NCI-H82 treated with DMSO at 0.1 percent for 48 hours (cell line): ENCODE measurements around the gene ICA1.
"Not testable (repeated sequence)": the region's sequence is repeated elsewhere in the genome, so short reads cannot be mapped to it uniquely, and the experiment has no call there.

Experiments used
- DNase-seq: peaks from one replicate; lab custom pipeline; 2025; ENCODE audit not compliant: unreplicated experiment; lab: John Stamatoyannopoulos, UW

Gene ICA1

GRCh38 chr7:8261711-8262695 is at the start of gene ICA1:
ICA1 (minus strand) TSS chr7:8262167; CDS start chr7:8235926, 26,241 bp downstream.
- no peak for DNase-seq

- DNase-seq: no peak
These were observed 48.9 kb upstream of the ICA1 start for GRCh38 chr7:8310876-8311275.

- DNase-seq: no peak
These were observed 43.8 kb upstream of the ICA1 start for GRCh38 chr7:8305625-8306388.

- DNase-seq: peak; percentile 55
These were observed 43.1 kb upstream of the ICA1 start for GRCh38 chr7:8305104-8305503.

- no peak for DNase-seq
These were observed 42.0 kb upstream of the ICA1 start for GRCh38 chr7:8303904-8304528.

- not testable (repeated sequence) for DNase-seq
These were observed 35.1 kb upstream of the ICA1 start for GRCh38 chr7:8297023-8297422.

GRCh38 chr7:8296362-8296659 is 34.3 kb upstream of the ICA1 start:
- DNase-seq: no peak

GRCh38 chr7:8295638-8296361 is 33.8 kb upstream of the ICA1 start:
- DNase-seq: peak; percentile 81

- no peak for DNase-seq
These were observed 29.6 kb upstream of the ICA1 start for GRCh38 chr7:8291397-8292141.

- no peak for DNase-seq
These were observed 28.8 kb upstream of the ICA1 start for GRCh38 chr7:8290645-8291308.

- no peak for DNase-seq
These were observed 24.2 kb upstream of the ICA1 start for GRCh38 chr7:8286118-8286517.

- no peak for DNase-seq
These were observed 23.2 kb upstream of the ICA1 start for GRCh38 chr7:8285155-8285554.

- DNase-seq: no peak
These were observed 22.6 kb upstream of the ICA1 start for GRCh38 chr7:8284606-8285005.

- DNase-seq: no peak
These were observed 22.0 kb upstream of the ICA1 start for GRCh38 chr7:8283968-8284367.

GRCh38 chr7:8282871-8283270 is 20.9 kb upstream of the ICA1 start:
- no peak for DNase-seq

- DNase-seq: no peak
These were observed 20.2 kb upstream of the ICA1 start for GRCh38 chr7:8282162-8282561.

- DNase-seq: no peak
These were observed 16.2 kb upstream of the ICA1 start for GRCh38 chr7:8278183-8278582.

GRCh38 chr7:8277394-8277982 is 15.5 kb upstream of the ICA1 start:
- DNase-seq: no peak

GRCh38 chr7:8274589-8274988 is 12.6 kb upstream of the ICA1 start:
- no peak for DNase-seq
